HUDEP-2 (cell line): ENCODE data around the gene CPS1.
A peak's percentile ranks its signal among the peaks of the same experiment; 100 is the strongest.

Source experiments
- DNase-seq, 76 experiments: peaks; one replicate each; lab custom pipeline; 2025; ENCODE audit not compliant: unreplicated experiment in 76 of 76; lab: John Stamatoyannopoulos, UW

The CPS1 gene

DNA sequence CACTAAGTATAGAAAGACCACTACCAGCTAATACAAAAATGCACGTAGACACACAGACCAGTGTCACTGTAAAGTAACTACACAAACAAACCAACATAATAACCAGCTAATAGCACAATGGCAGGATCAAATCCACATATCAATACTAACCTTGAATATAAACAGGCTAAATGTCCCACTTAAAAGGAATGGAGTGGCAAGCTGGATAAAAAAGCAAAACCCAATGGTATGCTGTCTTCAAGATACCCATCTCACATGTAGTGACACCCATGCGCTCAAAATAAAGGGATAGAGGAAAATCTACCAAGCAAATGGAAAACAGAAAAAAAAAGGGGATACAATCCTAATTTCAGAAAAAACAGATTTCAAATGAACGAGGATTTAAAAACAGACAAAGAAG, 41.8 kb downstream of the CPS1 start:
- no peak for DNase-seq

DNA sequence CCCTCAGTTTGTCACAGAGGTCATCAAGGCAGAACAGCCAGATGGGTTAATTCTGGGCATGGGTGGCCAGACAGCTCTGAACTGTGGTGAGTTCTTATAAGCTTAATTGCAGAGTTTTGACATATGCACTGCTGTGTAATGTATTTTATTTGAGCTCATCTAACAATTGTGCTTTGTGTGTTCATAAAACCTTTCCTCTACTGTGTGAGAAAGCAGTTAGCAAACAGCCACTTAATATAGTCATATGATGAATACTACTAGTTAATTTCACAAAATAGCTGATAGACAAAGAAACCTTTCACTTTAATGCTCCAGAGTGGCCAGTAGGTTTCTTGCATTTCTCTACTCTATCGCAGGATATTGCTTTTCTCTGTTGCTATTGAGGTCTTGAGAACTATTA, 43.1 kb downstream of the CPS1 start:
- DNase-seq = no peak

DNA sequence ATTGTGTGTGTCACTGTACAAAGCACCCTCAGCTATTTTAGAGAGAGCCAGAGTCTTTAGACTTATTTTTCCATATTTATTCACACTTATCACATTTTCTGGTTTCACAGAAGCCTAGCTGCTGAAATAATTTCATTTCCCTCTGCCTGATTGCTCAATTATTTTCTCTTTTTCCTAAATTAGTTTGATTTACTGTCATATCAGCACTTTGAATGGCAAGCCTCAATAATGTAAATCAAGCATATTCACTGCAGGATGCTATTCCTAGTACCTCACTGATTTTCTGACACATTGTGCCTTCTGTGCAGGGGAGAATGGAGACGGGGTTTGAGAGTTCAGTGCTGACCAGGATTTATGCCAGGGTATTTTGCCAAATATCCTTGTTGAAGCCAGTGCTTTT, 48.3 kb downstream of the CPS1 start:
- DNase-seq = no peak

DNA sequence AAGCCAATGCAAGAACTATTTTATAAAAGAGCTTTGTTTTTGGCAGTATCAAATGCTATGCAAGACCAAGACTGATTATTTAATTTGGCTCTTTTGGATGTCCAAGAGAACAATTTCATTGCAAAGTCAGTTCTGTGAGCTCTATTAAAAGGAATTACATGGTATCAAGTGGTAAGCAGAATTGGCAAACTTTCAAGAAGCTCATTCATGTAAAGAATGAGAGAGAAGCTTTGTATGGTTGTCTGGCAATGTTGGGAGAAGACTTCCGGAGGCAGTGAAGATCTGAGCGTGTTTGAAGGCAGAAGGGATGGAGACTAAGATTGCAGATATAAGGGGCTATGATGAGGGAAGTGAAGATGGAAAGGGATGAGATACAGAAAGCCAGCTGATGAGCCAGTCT, 49.6 kb downstream of the CPS1 start:
- no peak for DNase-seq

DNA sequence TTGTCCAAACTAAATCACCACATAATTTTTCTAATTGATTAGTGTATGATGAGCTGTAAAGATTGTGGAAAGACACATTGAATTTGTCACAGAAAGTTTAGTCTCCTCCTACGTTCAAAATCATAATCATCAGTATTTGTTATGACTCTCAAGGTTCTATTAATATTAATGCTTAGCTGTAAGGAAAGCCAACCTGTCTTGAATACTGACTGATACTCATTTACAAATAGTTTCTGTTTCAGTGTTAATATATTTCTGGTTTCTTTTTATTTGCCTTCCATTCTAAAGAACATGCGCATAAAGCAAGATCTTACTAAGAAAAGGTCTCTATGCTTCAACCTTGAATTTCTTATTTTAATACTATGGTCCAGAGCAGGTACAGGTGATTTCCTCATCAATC, 55.1 kb downstream of the CPS1 start:
- no peak for DNase-seq

DNA sequence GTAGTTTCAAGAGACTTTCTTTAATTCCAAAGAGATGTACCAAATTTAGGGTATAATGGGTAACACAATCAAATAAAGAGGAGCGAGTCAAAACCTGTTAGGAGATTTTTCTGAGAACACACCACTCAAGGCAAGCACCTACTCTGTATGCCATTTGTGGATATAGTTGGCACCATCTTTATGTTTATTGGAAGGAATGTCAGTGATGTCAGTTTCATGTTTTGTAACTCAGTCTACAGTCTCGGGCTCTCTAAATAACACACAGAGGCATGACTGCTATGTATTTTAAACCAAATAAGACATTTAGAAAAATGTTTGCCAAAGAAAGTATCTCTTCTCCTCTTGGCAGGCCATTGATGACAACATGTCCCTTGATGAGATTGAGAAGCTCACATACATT, 59.7 kb downstream of the CPS1 start:
- DNase-seq = no peak

DNA sequence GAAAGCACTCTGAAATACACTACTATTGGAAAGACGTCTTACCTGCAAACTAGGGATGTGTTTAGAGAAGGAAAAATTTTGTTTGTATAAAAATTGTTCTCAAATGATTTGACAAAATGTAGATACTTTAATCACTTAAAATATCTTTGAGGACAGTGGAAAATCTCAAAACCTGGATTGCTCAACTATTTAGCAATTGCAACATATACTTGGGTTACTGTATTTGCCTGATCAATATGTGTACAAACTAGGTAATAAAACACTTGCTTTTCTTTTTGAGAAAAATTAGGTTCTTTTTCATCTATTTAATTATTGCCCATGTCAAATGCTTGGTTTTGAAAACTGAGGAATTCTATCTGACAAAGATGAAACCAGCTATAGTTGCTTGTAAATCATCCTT, 60.9 kb downstream of the CPS1 start:
- no peak for DNase-seq

DNA sequence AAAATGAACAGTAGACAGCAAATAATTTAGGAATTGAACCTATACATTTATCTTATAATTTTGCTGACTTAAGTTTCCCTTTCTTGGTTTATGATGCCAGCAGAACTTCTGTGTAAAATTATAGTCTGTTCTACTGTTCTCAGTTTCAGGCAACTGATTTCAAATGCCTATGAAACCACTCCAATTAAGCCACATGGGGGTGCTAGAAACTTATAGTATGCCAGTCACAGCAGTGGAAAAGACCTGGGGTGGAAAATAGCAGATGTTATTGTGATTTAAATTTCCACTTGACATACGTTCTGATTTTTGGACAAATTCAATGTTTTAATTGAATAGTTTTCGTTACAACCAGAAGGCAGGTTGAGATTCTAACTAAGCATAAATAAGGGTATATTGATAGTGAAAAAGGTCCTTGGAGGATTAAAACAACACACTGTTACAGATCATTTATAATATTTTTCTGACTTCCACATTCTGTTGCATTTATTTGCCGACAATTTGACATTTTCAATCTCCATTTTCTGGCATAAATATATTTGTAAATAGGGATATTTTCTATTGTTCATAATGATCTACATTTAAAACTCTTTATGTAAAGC, 61.4 kb downstream of the CPS1 start:
- DNase-seq = peak in 12 of 76 experiments; percentile 2 to 35 (median 8)

DNA sequence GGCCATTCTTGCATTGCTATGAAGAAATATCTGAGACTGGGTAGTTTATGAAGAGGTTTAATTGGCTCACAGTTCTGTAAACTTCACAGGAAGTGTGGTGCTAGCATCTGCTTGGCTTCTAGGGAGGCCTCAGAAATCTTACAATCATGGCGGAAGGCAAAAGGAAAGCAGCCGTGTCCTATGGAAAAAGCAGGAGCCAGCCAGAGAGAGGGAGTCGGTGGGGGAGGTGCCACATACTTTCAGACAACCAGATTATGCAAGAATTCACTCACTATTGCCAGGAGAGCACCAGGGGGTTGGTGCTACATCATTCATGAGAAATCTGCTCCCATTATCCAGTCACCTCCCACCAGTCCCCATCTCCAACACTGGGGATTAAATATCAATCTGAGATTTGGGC, 64.1 kb downstream of the CPS1 start:
- no peak for DNase-seq

DNA sequence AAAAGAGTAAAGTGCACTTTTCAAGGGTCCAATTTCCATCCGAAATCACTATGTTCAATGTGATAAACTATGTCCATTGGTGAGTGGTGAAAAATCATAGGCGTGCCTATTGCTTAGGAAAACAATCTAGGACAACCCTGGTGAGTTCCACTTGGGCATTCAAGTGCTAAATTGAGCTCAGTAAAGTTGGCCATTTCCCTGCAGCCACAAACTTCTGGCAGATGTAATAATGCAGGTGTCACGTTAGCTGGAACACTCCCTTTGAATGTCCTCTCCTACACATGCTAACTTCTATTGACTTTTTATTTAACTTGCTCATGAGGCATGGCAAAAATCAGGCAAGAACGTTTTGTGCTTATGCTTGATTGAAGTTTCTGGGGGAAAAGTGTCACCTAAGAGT, 67.1 kb downstream of the CPS1 start:
- DNase-seq = no peak

DNA sequence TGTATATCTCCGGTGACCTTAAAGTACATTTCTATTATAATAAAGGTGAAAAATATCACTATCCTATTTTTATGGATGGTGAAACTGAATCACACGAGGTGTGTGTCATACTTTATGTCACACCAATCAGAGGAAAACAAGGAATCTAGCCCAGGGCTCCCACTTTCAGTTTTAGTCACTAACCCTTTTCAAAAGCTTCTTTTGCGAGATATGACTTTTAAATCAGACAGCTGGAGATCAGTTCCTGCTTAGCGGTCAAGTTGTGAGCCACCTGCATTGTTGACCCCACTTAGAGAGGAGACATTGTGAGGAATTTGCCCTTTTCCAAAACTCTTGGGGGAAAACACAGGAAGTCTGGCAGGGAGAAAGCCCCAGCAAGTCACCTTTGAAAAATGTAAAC, 70.5 kb downstream of the CPS1 start:
- DNase-seq = no peak

DNA sequence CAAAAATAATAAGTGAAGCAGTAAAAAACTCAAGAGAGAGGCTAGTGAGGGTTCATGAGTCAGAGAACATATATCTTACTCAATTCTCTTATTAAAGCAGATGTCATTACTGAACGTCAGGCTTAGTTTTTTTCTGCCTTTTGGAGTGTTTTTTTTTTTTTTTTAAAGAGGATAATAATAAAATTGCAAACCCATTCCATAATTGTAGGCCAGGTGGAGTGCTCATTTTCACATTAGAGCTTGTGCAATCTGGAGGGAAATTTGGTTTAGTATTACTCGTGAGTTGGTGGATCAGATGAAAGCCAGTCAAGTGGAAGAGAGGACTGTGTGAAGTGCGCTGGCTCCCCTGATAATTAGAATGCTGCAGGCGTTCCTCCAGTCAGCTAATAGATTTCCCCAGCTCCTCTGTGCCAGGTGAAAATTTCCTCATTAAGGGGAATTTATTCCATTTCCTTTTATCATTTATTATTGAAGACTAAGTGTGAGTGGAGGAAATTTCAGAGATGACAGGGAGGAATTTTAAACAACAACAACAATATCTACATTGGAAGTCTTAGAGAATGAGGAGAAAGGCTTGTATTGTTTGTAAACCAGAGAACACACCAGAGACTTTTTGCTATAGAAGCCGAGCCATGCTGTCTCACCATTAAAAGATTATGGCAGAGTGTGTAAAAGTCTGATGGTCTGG, 74.6 kb downstream of the CPS1 start:
- no peak for DNase-seq

DNA sequence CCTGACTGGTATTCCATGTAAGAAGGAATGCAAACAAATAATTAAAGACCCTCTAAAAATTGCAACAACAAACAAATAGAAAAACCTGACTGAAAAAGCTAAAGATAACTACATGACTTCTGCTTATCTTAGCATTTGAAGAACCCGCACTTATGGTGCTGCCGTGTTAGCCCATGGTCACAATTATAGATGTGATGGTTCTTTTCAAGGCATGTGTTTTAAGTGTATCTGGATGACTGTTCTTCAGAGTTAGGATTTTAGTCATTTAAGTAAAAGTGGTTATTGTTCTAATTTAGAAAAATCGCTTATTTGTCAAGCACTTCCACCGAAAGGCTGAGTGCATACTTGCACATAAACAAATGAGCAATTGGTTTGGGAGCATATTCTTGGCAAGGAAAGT, 77.3 kb downstream of the CPS1 start:
- no peak for DNase-seq

DNA sequence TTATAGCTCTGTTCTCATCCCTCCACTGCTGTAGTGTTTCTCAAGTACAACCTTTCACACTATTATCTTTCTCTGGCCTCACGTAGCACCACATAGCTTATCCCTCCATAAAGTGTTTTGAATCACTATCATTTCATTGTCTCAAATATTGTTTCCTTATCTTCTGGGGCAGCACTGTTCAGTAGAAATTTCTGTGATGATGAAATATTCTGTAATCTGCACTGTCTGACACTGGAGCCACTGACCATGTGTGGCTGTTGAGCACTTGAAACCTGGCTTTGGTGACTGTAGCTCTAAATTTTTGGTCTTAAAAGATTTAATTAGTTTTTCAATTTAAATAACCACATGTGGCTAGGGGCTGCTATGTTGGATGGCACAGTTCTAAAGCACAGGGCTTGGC, 78.9 kb downstream of the CPS1 start:
- no peak for DNase-seq

DNA sequence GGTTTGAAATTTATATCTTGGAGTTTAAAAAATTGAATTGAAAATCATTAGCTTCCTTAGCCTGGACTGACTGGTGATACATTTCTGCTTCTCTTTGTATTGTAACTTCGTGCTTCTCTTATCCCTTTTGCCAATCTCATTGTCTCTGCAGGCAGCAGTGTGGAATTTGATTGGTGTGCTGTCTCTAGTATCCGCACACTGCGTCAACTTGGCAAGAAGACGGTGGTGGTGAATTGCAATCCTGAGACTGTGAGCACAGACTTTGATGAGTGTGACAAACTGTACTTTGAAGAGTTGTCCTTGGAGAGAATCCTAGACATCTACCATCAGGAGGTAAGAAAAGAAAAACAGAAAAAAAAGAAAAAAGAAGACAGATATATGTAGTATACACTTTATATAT, 85.9 kb downstream of the CPS1 start:
- no peak for DNase-seq

DNA sequence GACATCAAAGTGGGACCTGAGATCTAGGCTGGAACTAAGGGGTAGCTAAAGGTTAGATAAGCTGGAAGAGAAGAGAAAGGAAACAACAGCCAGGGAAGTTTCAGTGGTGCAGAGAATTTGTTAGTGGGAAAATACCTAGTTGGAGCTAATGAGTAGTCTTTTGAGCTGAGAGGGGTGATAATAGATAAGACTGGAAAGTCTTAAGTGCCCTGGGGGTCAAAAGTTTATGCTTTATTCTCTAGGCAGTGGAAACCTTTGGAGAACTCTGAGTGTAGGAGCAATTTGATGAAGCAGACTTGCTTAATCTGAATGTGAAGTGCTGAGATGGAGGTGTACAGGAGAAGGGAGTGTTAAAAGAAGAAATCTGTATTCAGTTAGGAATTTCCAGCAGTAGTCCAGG, 90.8 kb downstream of the CPS1 start:
- DNase-seq = no peak

DNA sequence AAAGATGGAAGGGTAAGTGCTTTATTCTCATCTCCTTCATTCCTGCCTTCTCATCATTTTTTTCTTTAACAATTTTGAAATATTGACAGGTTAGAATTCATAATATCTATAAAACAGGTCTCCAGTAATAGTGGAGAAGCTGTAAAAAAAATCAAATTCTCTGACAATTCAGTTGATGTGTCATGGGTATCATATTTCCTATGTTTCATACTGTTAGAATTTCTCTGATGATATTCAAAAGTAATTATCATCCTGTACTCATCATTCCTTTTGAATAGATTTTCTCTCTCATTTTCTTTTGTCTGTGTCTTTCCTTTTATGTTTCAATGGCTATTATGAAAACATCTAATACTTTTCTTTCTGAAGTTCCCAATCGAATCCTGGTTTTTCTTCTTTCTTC, 97.7 kb downstream of the CPS1 start:
- no peak for DNase-seq

DNA sequence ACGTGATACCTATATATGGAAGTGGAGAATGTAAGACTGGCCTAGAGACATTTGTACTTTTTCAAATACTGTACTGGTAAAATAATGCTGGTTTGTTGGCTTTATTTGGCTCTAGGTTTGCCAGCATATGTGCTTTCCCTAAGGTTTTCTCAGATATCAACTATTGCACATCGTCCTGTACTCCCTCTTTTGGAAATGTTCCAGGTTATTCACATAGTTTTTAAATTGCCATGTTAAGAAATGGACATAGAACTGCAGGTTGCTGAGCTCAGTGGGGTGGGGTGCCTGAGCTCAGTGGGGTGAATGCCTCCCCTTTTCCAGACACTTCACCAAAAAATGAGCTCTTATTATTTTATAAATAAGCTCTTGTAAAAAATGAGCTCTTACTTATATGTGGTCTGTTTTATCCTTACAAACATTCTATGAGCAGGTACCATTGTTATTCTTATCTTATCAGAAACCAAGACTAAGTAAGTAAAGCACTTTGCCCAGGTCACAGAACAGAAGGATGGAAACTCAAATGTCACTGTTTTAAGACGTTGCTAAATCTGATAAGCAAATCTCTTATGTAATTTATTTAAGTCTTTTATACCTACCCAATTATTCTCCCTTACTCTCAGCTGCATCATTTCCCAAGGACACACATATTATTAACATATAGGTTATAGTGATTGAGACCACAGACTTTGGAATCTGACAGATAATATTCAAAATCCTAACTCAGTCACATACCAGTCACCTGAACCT, 99.0 kb downstream of the CPS1 start:
- DNase-seq = no peak

DNA sequence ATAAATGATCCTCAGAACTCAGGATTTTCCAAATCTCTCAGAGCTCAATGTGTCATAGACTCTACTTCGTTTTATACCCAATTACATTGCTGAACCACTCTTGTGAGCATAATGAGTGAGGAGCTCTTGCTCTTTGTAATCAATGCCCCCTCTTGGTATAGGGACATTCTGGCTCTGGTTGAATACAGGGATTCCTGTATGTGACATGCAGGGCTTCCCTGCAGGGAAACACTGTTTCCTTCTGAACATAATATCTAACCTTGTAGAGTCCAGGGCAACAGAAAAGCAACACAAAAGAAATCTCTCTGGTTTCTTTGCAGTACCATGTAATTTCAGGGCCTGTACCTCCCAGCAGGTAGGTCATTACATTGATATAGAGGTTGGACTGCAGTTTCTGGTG, 101.5 kb downstream of the CPS1 start:
- no peak for DNase-seq

DNA sequence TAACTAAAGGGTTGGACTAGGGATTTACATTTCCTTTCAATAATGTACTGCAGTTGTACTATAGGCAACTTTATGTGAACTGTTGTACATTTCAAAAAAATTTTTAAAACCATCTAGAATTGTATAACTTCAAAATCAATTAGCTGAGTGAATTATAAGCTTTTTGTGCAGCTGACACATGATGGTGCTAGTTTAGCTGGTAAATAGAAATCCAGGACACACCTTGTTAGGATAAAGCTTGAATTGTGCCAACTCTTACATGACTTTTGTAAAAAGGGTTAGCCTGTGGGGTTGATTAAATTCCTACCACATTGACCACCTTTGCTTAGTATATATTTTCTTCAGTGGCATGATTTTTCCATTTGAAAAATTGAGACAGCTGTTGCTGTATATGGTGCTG, 104.4 kb downstream of the CPS1 start:
- no peak for DNase-seq

DNA sequence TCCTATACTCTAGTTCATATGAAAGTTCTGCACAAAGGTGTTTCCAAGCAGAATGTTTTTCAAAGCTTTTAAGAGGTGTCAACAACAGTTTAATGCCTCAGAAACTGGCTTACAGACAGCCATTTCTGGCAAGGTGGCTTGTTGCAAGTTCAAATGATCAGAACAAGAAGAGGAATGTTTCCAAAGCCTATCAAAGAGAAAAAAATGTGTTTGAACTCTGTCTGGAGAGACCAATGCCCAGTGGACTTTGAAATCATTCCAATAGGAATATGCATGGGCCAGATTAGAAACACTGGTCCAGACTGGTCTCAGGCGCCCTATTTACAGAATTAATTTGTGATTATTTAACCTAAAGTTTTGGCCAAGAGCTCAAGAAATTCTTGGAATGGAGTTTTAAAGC, 106.2 kb downstream of the CPS1 start:
- no peak for DNase-seq

DNA sequence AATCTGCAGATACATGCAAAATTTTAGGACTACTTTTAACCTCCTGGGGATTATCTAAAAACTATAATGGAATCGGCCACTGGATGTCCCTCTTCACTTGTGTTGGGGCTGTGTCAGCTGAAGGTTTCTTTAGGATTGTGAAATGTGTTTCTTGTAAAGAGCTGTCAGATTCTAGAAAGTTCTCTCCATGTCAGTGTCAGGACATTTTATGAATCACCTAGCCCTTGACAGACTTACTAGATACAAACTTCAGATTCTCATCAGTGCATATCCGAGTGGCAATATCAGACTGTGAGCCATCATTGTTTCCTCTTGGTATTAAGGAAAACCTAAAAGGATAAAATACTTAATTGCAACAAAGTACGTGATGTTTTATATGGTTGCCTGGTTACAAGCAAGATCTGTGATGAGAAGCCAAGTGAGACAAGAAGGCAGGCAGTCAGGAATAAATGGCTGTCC, 107.3 kb downstream of the CPS1 start:
- DNase-seq = no peak
